PC-9 (cell line): ENCODE results near the gene RER1. TPM values are rescaled to one million over a fixed set of nuclear protein-coding genes. Genes with fewer than 3 reads are reported as not detected.

Experiments
- BruUV-seq: library from RNA; stranded (reverse); fragments of 400-500 nt; replicated peaks from 2 replicates; lab custom pipeline; 2021; lab: Mats Ljungman, UMichigan
- CTCF ChIA-PET: fragments of 300-600 bp; sonication (Branson Sonifier 250); formaldehyde crosslinking; loops from one replicate; lab custom pipeline; 2022; ENCODE audit warnings: antibody characterized with exemption; lab: Charles Lee
- POLR2A ChIA-PET: fragments of 300-600 bp; sonication (Branson Sonifier 250); formaldehyde crosslinking; loops from one replicate; lab custom pipeline; 2022; ENCODE audit warnings: antibody characterized with exemption; ENCODE audit not compliant: unreplicated experiment; lab: Charles Lee
- DNase-seq, 2 experiments: peaks; one replicate each; pipeline versions ENCODE4 v3.0.0 to v3.0.0-alpha.2; 2015 to 2022; ENCODE audit warnings: mixed read lengths in 1 of 2
- H2AFZ ChIP-seq: fragments of 200-600 bp; sonication (generic); 2 replicates; pipeline ENCODE4 v1.8.1; 2017; ENCODE audit warnings: antibody characterized with exemption
- H3F3A ChIP-seq: fragments of 200-600 bp; sonication (generic); 2 replicates; pipeline ENCODE4 v1.8.1; 2017; ENCODE audit warnings: antibody characterized with exemption, mild to moderate bottlenecking, low read depth; ENCODE audit not compliant: insufficient read depth
- H3K27ac ChIP-seq: fragments of 200-600 bp; sonication (generic); 2 replicates; pipeline ENCODE4 v1.6.1; 2016; ENCODE audit warnings: mixed run types
- H3K27me3 ChIP-seq: fragments of 200-600 bp; sonication (generic); 2 replicates; pipeline ENCODE4 v1.6.1; 2016; ENCODE audit warnings: low read depth, mixed run types; ENCODE audit not compliant: insufficient read depth
- H3K36me3 ChIP-seq: fragments of 200-600 bp; sonication (generic); 2 replicates; pipeline ENCODE4 v1.6.1; 2016; ENCODE audit warnings: low read depth, mixed run types
- H3K4me1 ChIP-seq: fragments of 200-600 bp; sonication (generic); replicated peaks from 2 replicates; pipeline ENCODE4 v1.6.1; 2016; ENCODE audit warnings: mixed run types; ENCODE audit not compliant: insufficient read depth
- H3K4me2 ChIP-seq: fragments of 200-600 bp; sonication (generic); 2 replicates; pipeline ENCODE4 v1.6.1; 2017; ENCODE audit warnings: mixed run types
- H3K4me3 ChIP-seq: fragments of 200-600 bp; sonication (generic); 2 replicates; pipeline ENCODE4 v1.6.1; 2016; ENCODE audit warnings: mixed run types
- H3K79me2 ChIP-seq: fragments of 200-600 bp; sonication (generic); 2 replicates; pipeline ENCODE4 v1.6.1; 2017; ENCODE audit warnings: low read depth, mixed run types
- H3K9me2 ChIP-seq: fragments of 200-600 bp; sonication (generic); 2 replicates; pipeline ENCODE4 v1.8.1; 2017; ENCODE audit warnings: mild to moderate bottlenecking; ENCODE audit not compliant: insufficient read depth
- H3K9me3 ChIP-seq: fragments of 200-600 bp; sonication (generic); 2 replicates; pipeline ENCODE4 v1.8.1; 2016; ENCODE audit warnings: low read depth; ENCODE audit not compliant: insufficient read depth
- H4K20me1 ChIP-seq: fragments of 200-600 bp; sonication (generic); 2 replicates; pipeline ENCODE4 v1.8.1; 2017; ENCODE audit not compliant: insufficient read depth
- EZH2 ChIP-seq: fragments of 200-600 bp; sonication (generic); IDR thresholded peaks from 2 replicates; pipeline ENCODE4 v1.8.0; 2017; ENCODE audit warnings: antibody characterized with exemption, low read depth
- intact Hi-C: fragments of 100-400 bp; cut with micrococcal nuclease; formaldehyde crosslinking; loops from one replicate; pipeline ENCODE4 v1.10.0; 2022; ENCODE audit not compliant: unreplicated experiment
- total RNA-seq: library from RNA; stranded (reverse); gene quantifications from 2 replicates; pipeline ENCODE4 v1.2.3, GENCODE V29; 2021
- TF ChIP-seq, protein P1 (sequence below): fragments of 200-600 bp; sonication (generic); conservative IDR thresholded peaks from 2 replicates; pipeline ENCODE4 v1.6.1; 2017; ENCODE audit warnings: mixed run types, antibody characterized with exemption, mild to moderate bottlenecking, moderate library complexity

RER1 gene
- total RNA-seq, 1 experiment from 2014 or later: 131 TPM

DNA sequence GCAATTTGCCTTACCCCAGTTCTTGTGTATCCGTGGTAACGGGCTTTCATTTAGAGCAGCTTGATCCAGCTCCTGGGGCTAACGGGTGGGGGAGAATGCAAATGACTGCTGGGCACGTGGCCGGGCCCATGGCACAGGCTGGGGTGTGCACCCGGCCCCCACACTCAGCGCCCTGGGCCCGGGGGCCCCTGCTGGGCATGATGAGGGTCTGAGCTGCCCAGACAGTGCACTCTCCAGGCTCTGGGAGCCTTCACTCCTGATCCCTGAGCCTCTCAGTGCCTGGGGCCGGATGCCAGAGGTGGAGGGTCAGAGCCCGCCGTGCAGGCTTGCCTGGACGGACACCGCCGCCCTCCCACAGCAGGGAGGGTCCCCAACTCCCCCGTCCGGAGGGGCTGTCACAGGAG is 40.8 kb downstream of the RER1 start:
- CTCF ChIA-PET: no interaction called here

DNA sequence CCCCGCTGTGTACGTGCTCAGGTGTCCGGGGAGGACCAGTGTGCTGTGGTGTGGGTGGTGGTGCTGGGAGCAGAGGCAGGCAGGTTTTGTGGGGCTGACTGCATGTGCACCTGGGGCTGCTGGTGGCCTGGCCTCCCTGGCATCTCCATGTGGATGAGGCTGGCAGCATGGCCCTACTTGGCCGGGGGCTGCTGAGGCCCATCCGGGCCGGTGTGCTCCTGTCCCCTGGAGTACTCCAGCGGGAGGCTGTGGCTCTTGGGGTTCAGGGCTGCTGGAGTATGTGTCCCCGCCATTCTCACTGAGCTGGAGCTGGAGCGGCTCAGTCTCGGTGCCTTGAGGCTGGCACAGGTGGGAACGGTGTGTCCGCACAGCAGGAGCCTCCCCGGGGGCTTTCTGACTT is 41.6 kb downstream of the RER1 start:
- Histone ChIP-seq H3K79me2 (no peaks in the 10 kb centered on the region), H3K36me3 (no peaks in the 10 kb centered on the region)

More for the DNA sequence above, 40.8 kb downstream of the RER1 start:
- intact Hi-C loops: no loop called here
- Histone ChIP-seq H3F3A (no peaks in the 10 kb centered on the region), H3K27me3 (peaks cover 60% of the 10 kb centered on the region), H3K4me3 (no peak overlapping the region), H3K4me1 (no peaks in the 10 kb centered on the region), H3K4me2 (no peak overlapping the region), H3K27ac (no peak overlapping the region), H3K9me3 (no peaks in the 10 kb centered on the region), H3K9me2 (no peaks in the 10 kb centered on the region), H3K79me2 (no peaks in the 10 kb centered on the region), H2AFZ (no peak overlapping the region), H4K20me1 (no peaks in the 10 kb centered on the region; the same call in 1 of the 2 replicates), H3K36me3 (no peaks in the 10 kb centered on the region)
- DNase-seq: no peak
- BruUV-seq: no TSS peak
- TF ChIP-seq EZH2: no peak
- TF ChIP-seq, protein P1, sequence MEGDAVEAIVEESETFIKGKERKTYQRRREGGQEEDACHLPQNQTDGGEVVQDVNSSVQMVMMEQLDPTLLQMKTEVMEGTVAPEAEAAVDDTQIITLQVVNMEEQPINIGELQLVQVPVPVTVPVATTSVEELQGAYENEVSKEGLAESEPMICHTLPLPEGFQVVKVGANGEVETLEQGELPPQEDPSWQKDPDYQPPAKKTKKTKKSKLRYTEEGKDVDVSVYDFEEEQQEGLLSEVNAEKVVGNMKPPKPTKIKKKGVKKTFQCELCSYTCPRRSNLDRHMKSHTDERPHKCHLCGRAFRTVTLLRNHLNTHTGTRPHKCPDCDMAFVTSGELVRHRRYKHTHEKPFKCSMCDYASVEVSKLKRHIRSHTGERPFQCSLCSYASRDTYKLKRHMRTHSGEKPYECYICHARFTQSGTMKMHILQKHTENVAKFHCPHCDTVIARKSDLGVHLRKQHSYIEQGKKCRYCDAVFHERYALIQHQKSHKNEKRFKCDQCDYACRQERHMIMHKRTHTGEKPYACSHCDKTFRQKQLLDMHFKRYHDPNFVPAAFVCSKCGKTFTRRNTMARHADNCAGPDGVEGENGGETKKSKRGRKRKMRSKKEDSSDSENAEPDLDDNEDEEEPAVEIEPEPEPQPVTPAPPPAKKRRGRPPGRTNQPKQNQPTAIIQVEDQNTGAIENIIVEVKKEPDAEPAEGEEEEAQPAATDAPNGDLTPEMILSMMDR: no peak
- POLR2A ChIA-PET: no interaction called here

DNA sequence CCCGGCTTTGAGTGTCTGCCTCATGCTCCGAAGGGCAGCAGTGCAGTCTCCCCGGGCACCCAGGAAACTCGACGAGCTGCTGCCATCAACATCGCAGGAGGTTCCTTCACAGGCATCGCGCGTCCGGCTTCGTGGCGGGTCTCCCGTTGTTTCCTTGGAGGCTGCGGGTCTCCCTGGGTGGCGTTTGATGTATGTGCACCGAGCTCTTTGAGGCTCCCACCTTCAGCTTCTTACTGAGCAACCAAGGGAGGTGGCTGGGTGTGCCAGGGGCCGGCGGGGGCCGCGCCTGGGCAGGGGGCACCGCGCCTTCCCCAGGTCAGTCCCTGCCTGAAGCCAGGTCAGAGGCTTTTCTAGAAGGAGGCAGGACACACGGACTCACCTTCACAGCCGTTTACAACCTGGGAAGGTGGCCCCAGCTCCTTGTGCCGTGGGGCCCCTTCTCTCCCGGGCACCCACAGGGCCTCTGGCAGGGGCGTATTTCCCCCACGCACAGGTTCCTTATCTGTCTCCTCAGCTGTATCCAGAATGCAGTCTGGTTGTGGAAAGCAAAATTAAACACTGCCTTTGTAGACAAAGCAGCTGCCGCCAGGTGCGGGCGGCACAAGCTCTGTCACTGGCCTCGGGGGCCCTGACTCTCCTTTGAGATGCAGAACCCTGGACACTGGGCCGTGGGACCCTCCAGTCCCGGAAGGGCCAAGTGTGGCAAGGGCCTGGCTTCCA is 42.5 kb downstream of the RER1 start:
- BruUV-seq: no TSS peak
- no peaks in the 10 kb centered on the region for H3K9me2 ChIP-seq
- no peak overlapping the region for H3K4me2 ChIP-seq
- intact Hi-C loops: no loop called here
- H3K4me3 ChIP-seq: no peak overlapping the region
- no peaks in the 10 kb centered on the region for H3K36me3 ChIP-seq
- peaks cover 66% of the 10 kb centered on the region for H3K27me3 ChIP-seq
- no peak overlapping the region for H2AFZ ChIP-seq
- ChIA-PET CTCF (no interaction called here), POLR2A (no interaction called here)
- DNase-seq: no peak
- no peaks in the 10 kb centered on the region for H3F3A ChIP-seq
- no peaks in the 10 kb centered on the region for H3K4me1 ChIP-seq
- no peaks in the 10 kb centered on the region; the same call in 1 of the 2 replicates for H4K20me1 ChIP-seq
- no peaks in the 10 kb centered on the region for H3K9me3 ChIP-seq
- TF ChIP-seq EZH2: no peak
- TF ChIP-seq, protein P1: no peak
- H3K27ac ChIP-seq: no peak overlapping the region
- no peaks in the 10 kb centered on the region for H3K79me2 ChIP-seq

More for the DNA sequence above, 41.6 kb downstream of the RER1 start:
- H3K4me2 ChIP-seq: no peak overlapping the region
- H3K4me3 ChIP-seq: no peak overlapping the region
- no peaks in the 10 kb centered on the region for H3K4me1 ChIP-seq
- no peak for TF ChIP-seq EZH2
- TF ChIP-seq, protein P1: no peak
- no TSS peak for BruUV-seq
- no peak for DNase-seq
- POLR2A ChIA-PET: no interaction called here
- intact Hi-C loops: no loop called here
- no peaks in the 10 kb centered on the region for H3K9me2 ChIP-seq
- no peaks in the 10 kb centered on the region; the same call in 1 of the 2 replicates for H4K20me1 ChIP-seq
- CTCF ChIA-PET: no interaction called here
- H3F3A ChIP-seq: no peaks in the 10 kb centered on the region
- H3K27me3 ChIP-seq: peaks cover 62% of the 10 kb centered on the region
- H2AFZ ChIP-seq: no peak overlapping the region
- no peak overlapping the region for H3K27ac ChIP-seq
- no peaks in the 10 kb centered on the region for H3K9me3 ChIP-seq
